GM12865 (cell line): ENCODE results near the gene NHLRC4.

ENCODE experiments used
- DNase-seq: peaks from one replicate; pipeline ENCODE4 v3.0.0; 2010; ENCODE audit warnings: low read depth
- H3K4me3 ChIP-seq: 2 replicates; pipeline ENCODE4 v1.5.1; 2011; ENCODE audit warnings: mild to moderate bottlenecking, low read depth, low read length, control low read depth
- TF ChIP-seq, protein P1 (sequence below): IDR thresholded peaks from 2 replicates; pipeline ENCODE4 v1.5.1; 2011; ENCODE audit warnings: low read length, control low read depth, low read depth, inconsistent platforms; ENCODE audit not compliant: insufficient read depth; ENCODE audit errors: missing control alignments

NHLRC4 gene

DNA sequence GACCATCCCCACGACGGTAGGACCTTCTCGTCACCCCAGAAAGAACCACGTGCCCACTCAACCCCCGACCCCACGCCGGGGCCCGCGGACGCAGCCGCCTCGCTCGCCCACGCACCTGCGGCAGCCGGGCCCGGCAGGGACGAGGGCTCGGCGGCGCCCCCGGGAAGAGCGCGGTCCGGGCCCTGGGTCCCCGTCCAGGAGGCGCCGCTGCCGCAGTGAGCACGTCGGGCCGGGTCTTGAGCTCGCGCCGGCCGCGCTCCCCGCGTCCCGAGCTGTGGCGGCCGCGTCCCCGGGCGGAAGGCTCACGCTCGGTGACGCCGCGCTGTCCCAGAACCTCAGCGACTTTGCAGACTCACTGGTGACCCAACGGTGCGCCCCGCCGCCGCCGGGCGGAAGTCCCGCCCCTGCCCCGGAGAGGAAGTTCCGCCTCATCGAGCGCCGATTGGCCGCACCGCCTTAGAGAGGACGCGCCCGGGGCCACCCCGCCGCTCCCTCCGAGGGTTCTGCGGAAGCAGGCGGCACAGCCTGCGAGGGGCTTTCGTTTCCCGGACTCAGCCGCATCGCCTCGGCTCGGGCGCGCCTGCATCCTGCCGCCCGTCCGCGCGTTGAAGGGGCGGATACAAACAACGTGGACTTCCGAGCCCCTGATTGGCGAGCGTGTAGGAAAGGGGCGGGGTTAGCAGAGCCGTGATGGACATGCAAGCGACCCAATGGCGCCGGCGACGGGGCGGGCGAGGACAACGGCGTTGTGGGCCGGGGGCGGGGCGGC lies 22.3 kb downstream of the NHLRC4 start:
- TF ChIP-seq, protein P1, sequence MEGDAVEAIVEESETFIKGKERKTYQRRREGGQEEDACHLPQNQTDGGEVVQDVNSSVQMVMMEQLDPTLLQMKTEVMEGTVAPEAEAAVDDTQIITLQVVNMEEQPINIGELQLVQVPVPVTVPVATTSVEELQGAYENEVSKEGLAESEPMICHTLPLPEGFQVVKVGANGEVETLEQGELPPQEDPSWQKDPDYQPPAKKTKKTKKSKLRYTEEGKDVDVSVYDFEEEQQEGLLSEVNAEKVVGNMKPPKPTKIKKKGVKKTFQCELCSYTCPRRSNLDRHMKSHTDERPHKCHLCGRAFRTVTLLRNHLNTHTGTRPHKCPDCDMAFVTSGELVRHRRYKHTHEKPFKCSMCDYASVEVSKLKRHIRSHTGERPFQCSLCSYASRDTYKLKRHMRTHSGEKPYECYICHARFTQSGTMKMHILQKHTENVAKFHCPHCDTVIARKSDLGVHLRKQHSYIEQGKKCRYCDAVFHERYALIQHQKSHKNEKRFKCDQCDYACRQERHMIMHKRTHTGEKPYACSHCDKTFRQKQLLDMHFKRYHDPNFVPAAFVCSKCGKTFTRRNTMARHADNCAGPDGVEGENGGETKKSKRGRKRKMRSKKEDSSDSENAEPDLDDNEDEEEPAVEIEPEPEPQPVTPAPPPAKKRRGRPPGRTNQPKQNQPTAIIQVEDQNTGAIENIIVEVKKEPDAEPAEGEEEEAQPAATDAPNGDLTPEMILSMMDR, result no peak
- peak overlapping the region; percentile 75 for H3K4me3 ChIP-seq
- DNase-seq, result peak; percentile 98

DNA sequence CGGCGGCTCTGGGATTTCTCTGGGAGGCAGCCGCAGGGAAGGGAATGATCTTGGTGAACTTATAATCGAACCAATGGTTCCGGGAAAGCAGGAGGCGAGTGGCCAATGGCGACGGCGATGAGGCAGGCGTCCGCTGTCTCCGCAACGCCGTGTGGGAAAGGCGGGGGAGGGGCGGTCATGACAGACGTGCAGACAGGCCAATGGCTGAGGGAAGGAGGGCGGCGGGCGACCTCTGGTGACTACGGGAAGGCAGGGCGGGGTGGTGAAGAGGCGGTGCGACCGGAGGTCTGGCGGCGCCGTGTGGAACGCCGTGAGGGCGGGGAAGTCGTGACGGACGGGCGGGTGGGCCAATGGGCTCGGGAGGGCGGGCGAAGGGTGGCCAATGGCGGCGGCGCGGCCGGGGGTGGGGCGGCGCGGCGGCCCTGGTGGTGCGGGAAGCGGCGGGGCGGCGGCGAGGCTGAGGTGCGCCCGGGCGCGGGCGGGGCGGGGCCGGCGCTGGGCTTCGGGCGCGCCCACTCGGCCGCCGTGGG lies 22.9 kb downstream of the NHLRC4 start, which contains the start of gene RAB40C:
TSS of gene RAB40C (plus strand) at position 409 of the 530 bp plus-strand sequence. CDS start 226 bp downstream, outside the sequence.
- peak within 1 kb of the TSS; percentile 77 for H3K4me3 ChIP-seq
- TF ChIP-seq, protein P1, result no peak
- peak; percentile 100 for DNase-seq

DNA sequence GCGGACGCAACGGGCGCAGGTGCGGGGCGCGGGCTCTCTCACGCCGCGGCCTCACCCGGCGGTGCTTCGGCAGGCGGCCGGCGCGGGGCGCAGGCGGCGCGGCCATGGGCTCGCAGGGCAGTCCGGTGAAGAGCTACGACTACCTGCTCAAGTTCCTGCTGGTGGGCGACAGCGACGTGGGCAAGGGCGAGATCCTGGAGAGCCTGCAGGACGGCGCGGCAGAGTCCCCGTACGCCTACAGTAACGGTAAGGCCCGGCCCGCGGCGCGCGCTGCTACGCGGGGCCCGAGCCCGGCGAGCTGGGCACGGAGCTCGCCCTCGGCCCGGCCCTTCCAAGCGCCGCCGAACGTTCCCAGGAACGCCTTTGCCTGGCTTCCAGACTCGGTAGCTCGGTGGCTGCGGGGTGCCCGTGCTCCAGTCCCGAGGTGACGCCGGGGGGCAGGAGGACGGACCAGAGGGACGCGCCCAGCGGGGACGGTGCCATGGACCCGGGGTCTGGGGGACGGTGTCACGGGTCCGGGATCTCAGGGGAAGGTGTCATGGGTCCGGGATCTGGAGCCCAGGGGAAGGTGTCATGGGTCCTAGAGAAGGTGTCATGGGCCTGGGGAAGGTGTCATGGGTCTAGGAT lies 23.5 kb downstream of the NHLRC4 start:
- no peak for DNase-seq
- TF ChIP-seq, protein P1, result no peak
- peak overlapping the region; percentile 77 for H3K4me3 ChIP-seq

DNA sequence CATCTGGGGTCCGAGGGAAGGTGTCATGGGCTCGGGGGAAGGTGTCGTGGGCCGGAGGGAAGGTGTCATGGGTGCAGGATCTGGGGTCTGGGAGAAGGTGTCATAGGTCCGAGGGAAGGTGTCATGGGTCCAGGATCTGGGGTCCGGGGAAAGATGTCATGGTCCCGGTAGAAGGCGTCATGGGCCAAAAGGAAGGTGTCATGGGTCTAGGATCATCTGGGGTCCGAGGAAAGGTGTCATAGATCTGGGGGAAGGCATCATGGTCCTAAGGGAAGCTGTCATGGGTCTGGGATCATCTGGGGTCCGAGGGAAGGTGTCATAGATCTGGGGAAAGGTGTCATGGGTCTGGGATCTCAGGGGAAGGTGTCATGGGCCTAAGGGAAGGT lies 24.0 kb downstream of the NHLRC4 start:
- TF ChIP-seq, protein P1, result no peak
- DNase-seq, result no peak

DNA sequence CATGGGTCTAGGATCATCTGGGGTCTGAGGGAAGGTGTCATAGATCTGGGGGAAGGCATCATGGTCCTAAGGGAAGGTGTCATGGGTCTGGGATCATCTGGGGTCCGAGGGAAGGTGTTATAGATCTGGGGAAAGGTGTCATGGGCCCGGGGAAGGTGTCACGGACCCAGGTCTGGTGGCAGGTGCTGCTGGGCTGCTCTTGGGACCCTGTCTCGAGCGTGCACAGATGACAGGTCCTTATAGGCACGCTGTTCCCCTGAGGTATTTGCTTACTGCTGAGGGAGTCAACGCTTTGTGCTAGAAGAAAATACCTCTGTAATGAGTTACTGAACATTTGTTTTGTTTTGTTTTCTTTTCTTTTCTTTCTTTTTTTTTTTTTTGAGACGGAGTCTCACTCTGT lies 24.4 kb downstream of the NHLRC4 start:
- no peak overlapping the region for H3K4me3 ChIP-seq
- DNase-seq, result no peak
- TF ChIP-seq, protein P1, result no peak

More for the DNA sequence above, 24.0 kb downstream of the NHLRC4 start:
- peak overlapping the region; percentile 77 for H3K4me3 ChIP-seq

DNA sequence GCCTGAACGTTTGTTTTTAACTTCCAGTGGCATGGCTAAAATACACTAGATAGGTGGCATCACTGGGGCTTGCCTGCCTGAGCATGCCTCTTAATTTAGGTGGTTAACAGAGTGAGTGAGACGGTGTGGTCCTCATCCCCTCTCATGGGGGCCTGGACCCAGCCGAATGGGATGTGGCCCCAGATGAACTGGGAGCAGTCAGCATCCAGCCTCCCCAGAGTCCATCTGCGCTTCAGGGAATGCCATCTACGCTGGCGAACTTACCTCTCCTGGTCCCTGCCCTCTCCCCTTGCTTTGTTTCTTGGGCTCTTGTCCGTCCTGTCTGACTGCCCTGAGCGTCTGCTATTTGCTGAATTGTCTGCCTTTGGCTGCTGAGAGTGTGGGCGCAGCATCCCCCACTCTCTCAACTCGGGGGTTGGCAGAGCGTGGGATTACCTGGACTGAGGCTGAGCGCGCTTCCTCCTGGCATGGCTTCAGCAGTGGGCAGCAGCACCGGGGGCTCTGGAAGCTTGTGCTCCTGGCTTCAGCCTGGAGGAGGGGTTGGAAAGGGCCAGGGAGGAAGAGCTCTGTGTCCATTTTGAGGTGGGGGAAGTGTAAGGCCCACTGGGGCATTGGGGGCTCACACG lies 25.2 kb downstream of the NHLRC4 start:
- TF ChIP-seq, protein P1, result no peak
- H3K4me3 ChIP-seq, result no peak overlapping the region
- DNase-seq, result no peak
